Neural cell (in vitro differentiated cells): Measurements from ENCODE around the gene TMEM87A. TPM values are rescaled to one million over a fixed set of nuclear protein-coding genes. Genes with fewer than 3 reads are reported as not detected.

Source experiments
- H2AFZ ChIP-seq: fragments of 200-600, 300-800 bp; sonication (generic), shearing (Covaris generic); 2 replicates; pipeline ENCODE4 v1.6.0; 2014; ENCODE audit warnings: low read depth, mild to moderate bottlenecking, antibody characterized with exemption, low read length, moderate library complexity
- H3F3A ChIP-seq: fragments of 200-600 bp; shearing (Covaris generic); 2 replicates; pipeline ENCODE4 v1.6.1; 2016; ENCODE audit warnings: mild to moderate bottlenecking, moderate library complexity, mixed read lengths, antibody characterized with exemption, low read length; ENCODE audit not compliant: insufficient read depth, poor library complexity, severe bottlenecking
- H3K27ac ChIP-seq: fragments of 200-600, 300-800 bp; sonication (generic), shearing (Covaris generic); 2 replicates; pipeline ENCODE4 v1.5.1; 2014; ENCODE audit warnings: mild to moderate bottlenecking, low read length, moderate library complexity
- H3K27me3 ChIP-seq: fragments of 300-800, 200-600 bp; sonication (generic), shearing (Covaris generic); 2 replicates; pipeline ENCODE4 v1.6.0; 2014; ENCODE audit warnings: mild to moderate bottlenecking, low read depth, low read length, moderate library complexity; ENCODE audit not compliant: insufficient read depth
- H3K36me3 ChIP-seq: fragments of 300-800, 200-600 bp; sonication (generic), shearing (Covaris generic); 2 replicates; pipeline ENCODE4 v1.5.1; 2014; ENCODE audit warnings: mild to moderate bottlenecking, antibody characterized with exemption, low read length, moderate library complexity; ENCODE audit not compliant: insufficient read depth
- H3K4me2 ChIP-seq: fragments of 300-800, 200-600 bp; sonication (generic), shearing (Covaris generic); 2 replicates; pipeline ENCODE4 v1.6.0; 2014; ENCODE audit warnings: mild to moderate bottlenecking, low read length
- H3K4me3 ChIP-seq: fragments of 300-800, 200-600 bp; sonication (generic), shearing (Covaris generic); 2 replicates; pipeline ENCODE4 v1.5.1; 2014; ENCODE audit warnings: mild to moderate bottlenecking, low read length, moderate library complexity
- H3K79me2 ChIP-seq: fragments of 200-600 bp; shearing (Covaris generic); replicated peaks from 2 replicates; pipeline ENCODE4 v1.6.0; 2014; ENCODE audit warnings: mild to moderate bottlenecking, low read length, moderate library complexity; ENCODE audit not compliant: insufficient read depth
- H3K9ac ChIP-seq: fragments of 300-800, 200-600 bp; sonication (generic), shearing (Covaris generic); 2 replicates; pipeline ENCODE4 v1.6.1; 2016; ENCODE audit warnings: mild to moderate bottlenecking, low read length, mixed read lengths
- H3K9me2 ChIP-seq: fragments of 200-600 bp; shearing (Covaris generic); 2 replicates; pipeline ENCODE4 v1.6.1; 2016; ENCODE audit warnings: mild to moderate bottlenecking, low read length, mixed read lengths; ENCODE audit not compliant: insufficient read depth
- H3K9me3 ChIP-seq: fragments of 200-600, 300-800 bp; sonication (generic), shearing (Covaris generic); 2 replicates; pipeline ENCODE4 v1.6.1; 2016; ENCODE audit warnings: mild to moderate bottlenecking, mixed run types, low read length, moderate library complexity, mixed read lengths
- H4K20me1 ChIP-seq: fragments of 200-600 bp; shearing (Covaris generic); 2 replicates; pipeline ENCODE4 v1.6.1; 2016; ENCODE audit warnings: mild to moderate bottlenecking, mixed run types; ENCODE audit not compliant: insufficient read depth
- EP300 ChIP-seq: fragments of 450-650 bp; conservative IDR thresholded peaks from 2 replicates; pipeline ENCODE4 v1.6.1; 2014; ENCODE audit warnings: antibody characterized with exemption, mild to moderate bottlenecking, moderate library complexity; ENCODE audit not compliant: poor library complexity, severe bottlenecking
- EZH2 ChIP-seq: fragments of 200-600, 300-800 bp; shearing (Covaris generic), sonication (generic); IDR thresholded peaks from 2 replicates; pipeline ENCODE4 v1.6.1; 2014; ENCODE audit warnings: antibody characterized with exemption, low read length, borderline replicate concordance, mild to moderate bottlenecking; ENCODE audit not compliant: insufficient read depth, poor library complexity, severe bottlenecking
- MXI1 ChIP-seq: fragments of 450-650 bp; conservative IDR thresholded peaks from 2 replicates; pipeline ENCODE4 v1.6.1; 2014; ENCODE audit warnings: antibody characterized with exemption, mild to moderate bottlenecking; ENCODE audit not compliant: poor library complexity, severe bottlenecking
- POLR2AphosphoS5 ChIP-seq: IDR thresholded peaks from 2 replicates; pipeline ENCODE4 v1.6.1; 2012
- RAD21 ChIP-seq: fragments of 450-650 bp; conservative IDR thresholded peaks from 2 replicates; pipeline ENCODE4 v1.6.1; 2014; ENCODE audit warnings: antibody characterized with exemption, mild to moderate bottlenecking, moderate library complexity
- SMC3 ChIP-seq: fragments of 450-650 bp; conservative IDR thresholded peaks from 2 replicates; pipeline ENCODE4 v1.6.1; 2014; ENCODE audit warnings: antibody characterized with exemption, mild to moderate bottlenecking, moderate library complexity; ENCODE audit not compliant: poor library complexity
- TAF1 ChIP-seq: IDR thresholded peaks from 2 replicates; pipeline ENCODE4 v1.6.1; 2012; ENCODE audit warnings: low read depth
- polyA plus RNA-seq: library from polyadenylated mRNA; depleted of rRNA; stranded (reverse); fragments of >200 nt; gene quantifications from 2 replicates; pipeline ENCODE4 v1.2.3, GENCODE V29; 2014
- TF ChIP-seq, protein P1 (sequence below): IDR thresholded peaks from 2 replicates; pipeline ENCODE4 v1.6.1; 2012; ENCODE audit warnings: borderline replicate concordance
- TF ChIP-seq, protein P2 (sequence below): fragments of 450-650 bp; IDR thresholded peaks from 2 replicates; pipeline ENCODE4 v1.5.1; 2014; ENCODE audit warnings: antibody characterized with exemption, mild to moderate bottlenecking, moderate library complexity; ENCODE audit not compliant: poor library complexity, severe bottlenecking

The TMEM87A gene
- polyA plus RNA-seq, 1 donor from 2014 or later, result 50.4 TPM

DNA sequence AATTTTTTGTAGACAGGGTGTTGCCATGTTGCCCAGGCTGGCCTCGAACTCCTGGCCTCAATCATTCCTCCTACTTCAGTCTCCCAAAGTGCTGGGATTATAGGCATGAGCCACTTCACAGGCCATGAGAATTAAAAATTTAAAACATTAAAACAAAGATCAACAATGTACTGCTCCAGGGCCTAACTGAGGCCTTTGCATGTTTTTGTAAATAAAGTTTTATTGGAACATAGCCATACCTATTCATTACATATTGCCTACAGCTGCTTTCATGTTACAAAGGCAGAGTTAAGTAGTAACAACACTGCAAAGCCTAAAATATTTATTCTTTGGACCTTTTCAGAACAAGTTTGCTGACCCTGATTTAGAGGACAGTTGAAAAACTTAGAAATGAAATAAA, 74.7 kb downstream of the TMEM87A start:
- Histone ChIP-seq H3K36me3 (no peaks in the 10 kb centered on the region), H3K4me2 (no peak overlapping the region), H3K27ac (no peak overlapping the region), H3K9ac (no peak overlapping the region), H3K4me3 (no peak overlapping the region), H3K79me2 (peaks cover 14% of the 10 kb centered on the region), H3K9me2 (no peaks in the 10 kb centered on the region), H4K20me1 (no peaks in the 10 kb centered on the region), H3K27me3 (no peaks in the 10 kb centered on the region), H3F3A (no peaks in the 10 kb centered on the region), H2AFZ (no peak overlapping the region), H3K9me3 (no peaks in the 10 kb centered on the region)
- TF ChIP-seq, protein P1, sequence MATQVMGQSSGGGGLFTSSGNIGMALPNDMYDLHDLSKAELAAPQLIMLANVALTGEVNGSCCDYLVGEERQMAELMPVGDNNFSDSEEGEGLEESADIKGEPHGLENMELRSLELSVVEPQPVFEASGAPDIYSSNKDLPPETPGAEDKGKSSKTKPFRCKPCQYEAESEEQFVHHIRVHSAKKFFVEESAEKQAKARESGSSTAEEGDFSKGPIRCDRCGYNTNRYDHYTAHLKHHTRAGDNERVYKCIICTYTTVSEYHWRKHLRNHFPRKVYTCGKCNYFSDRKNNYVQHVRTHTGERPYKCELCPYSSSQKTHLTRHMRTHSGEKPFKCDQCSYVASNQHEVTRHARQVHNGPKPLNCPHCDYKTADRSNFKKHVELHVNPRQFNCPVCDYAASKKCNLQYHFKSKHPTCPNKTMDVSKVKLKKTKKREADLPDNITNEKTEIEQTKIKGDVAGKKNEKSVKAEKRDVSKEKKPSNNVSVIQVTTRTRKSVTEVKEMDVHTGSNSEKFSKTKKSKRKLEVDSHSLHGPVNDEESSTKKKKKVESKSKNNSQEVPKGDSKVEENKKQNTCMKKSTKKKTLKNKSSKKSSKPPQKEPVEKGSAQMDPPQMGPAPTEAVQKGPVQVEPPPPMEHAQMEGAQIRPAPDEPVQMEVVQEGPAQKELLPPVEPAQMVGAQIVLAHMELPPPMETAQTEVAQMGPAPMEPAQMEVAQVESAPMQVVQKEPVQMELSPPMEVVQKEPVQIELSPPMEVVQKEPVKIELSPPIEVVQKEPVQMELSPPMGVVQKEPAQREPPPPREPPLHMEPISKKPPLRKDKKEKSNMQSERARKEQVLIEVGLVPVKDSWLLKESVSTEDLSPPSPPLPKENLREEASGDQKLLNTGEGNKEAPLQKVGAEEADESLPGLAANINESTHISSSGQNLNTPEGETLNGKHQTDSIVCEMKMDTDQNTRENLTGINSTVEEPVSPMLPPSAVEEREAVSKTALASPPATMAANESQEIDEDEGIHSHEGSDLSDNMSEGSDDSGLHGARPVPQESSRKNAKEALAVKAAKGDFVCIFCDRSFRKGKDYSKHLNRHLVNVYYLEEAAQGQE, result no peak
- no peak for TF ChIP-seq TAF1
- no peak for TF ChIP-seq MXI1
- no peak for TF ChIP-seq POLR2AphosphoS5
- TF ChIP-seq EP300, result no peak
- no peak for TF ChIP-seq EZH2
- no peak for TF ChIP-seq SMC3
- no peak for TF ChIP-seq RAD21
- TF ChIP-seq, protein P2, sequence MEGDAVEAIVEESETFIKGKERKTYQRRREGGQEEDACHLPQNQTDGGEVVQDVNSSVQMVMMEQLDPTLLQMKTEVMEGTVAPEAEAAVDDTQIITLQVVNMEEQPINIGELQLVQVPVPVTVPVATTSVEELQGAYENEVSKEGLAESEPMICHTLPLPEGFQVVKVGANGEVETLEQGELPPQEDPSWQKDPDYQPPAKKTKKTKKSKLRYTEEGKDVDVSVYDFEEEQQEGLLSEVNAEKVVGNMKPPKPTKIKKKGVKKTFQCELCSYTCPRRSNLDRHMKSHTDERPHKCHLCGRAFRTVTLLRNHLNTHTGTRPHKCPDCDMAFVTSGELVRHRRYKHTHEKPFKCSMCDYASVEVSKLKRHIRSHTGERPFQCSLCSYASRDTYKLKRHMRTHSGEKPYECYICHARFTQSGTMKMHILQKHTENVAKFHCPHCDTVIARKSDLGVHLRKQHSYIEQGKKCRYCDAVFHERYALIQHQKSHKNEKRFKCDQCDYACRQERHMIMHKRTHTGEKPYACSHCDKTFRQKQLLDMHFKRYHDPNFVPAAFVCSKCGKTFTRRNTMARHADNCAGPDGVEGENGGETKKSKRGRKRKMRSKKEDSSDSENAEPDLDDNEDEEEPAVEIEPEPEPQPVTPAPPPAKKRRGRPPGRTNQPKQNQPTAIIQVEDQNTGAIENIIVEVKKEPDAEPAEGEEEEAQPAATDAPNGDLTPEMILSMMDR, result no peak

DNA sequence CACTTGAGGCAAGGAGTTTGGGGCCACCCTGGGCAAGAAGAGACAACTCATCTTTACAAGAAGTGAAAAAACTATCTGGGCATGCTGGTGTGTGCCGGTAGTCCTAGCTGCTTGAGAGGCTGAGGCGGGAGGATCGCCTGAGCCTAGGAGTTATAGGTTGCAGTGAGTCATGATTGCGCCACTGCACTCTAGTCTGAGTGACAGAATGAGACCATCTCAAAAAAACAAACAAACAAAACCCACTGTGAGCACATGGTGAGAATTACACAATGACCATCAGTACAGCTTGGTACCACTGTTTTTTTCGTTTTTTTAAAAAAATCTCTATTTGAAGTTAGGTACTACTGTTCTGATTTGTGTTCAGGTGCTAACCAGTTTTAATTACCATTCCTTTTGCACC, 78.7 kb downstream of the TMEM87A start:
- TF ChIP-seq MXI1 (no peak), RAD21 (no peak), EP300 (no peak), TAF1 (no peak), SMC3 (no peak), POLR2AphosphoS5 (no peak), EZH2 (no peak)
- TF ChIP-seq, protein P2, result no peak
- TF ChIP-seq, protein P1, result no peak
- no peak overlapping the region for H3K27ac ChIP-seq
- H3K4me2 ChIP-seq, result no peak overlapping the region
- no peak overlapping the region for H3K4me3 ChIP-seq
- H3K27me3 ChIP-seq, result no peaks in the 10 kb centered on the region
- H3K9me3 ChIP-seq, result no peaks in the 10 kb centered on the region
- H2AFZ ChIP-seq, result no peak overlapping the region
- no peaks in the 10 kb centered on the region for H4K20me1 ChIP-seq
- no peak overlapping the region for H3K9ac ChIP-seq
- H3K79me2 ChIP-seq, result peaks cover 2% of the 10 kb centered on the region
- H3K36me3 ChIP-seq, result peaks cover 4% of the 10 kb centered on the region
- no peaks in the 10 kb centered on the region for H3F3A ChIP-seq
- H3K9me2 ChIP-seq, result no peaks in the 10 kb centered on the region
